Aorta (tissue), 5 donors: ENCODE results near the gene SMURF2. TPM values are rescaled to one million over a fixed set of nuclear protein-coding genes. Genes with fewer than 3 reads are reported as not detected.

Source experiments
- ATAC-seq: fragments of 200-7000 bp; cut with Tn5 transposase; one replicate; pipeline ENCODE4 v1.9.1; 2022; ENCODE audit warnings: moderate library complexity; ENCODE audit not compliant: low FRiP score
- DNase-seq, 2 donors: peaks; one replicate each; pipeline ENCODE4 v3.0.0-alpha.2; 2020
- H3K27ac ChIP-seq, 2 donors: one replicate each; pipeline ENCODE4 v1.5.1; 2013; ENCODE audit warnings: low read length in 2 of 2, mild to moderate bottlenecking in 2 of 2, moderate library complexity in 2 of 2, control low read depth in 1 of 2, inconsistent platforms in 1 of 2, low read depth in 1 of 2
- H3K27me3 ChIP-seq, 2 donors: one replicate each; pipeline ENCODE4 v1.6.1; 2013; ENCODE audit warnings: control low read depth in 1 of 2, low read length in 1 of 2, mild to moderate bottlenecking in 1 of 2, moderate library complexity in 1 of 2; ENCODE audit not compliant: insufficient read depth in 2 of 2, control insufficient read depth in 1 of 2
- H3K36me3 ChIP-seq, 2 donors: one replicate each; pipeline ENCODE4 v1.6.1; 2013; ENCODE audit warnings: control low read depth in 1 of 2, low read length in 1 of 2, mild to moderate bottlenecking in 1 of 2; ENCODE audit not compliant: insufficient read depth in 2 of 2, control insufficient read depth in 1 of 2
- H3K4me1 ChIP-seq, 2 donors: one replicate each; pipeline ENCODE4 v1.6.1; 2013; ENCODE audit warnings: low read length in 2 of 2, control low read depth in 1 of 2, mild to moderate bottlenecking in 1 of 2, moderate library complexity in 1 of 2; ENCODE audit not compliant: insufficient read depth in 2 of 2, control insufficient read depth in 1 of 2
- H3K4me3 ChIP-seq, 2 donors: one replicate each; pipeline ENCODE4 v1.5.1; 2013; ENCODE audit warnings: low read length in 2 of 2, control low read depth in 1 of 2, mild to moderate bottlenecking in 1 of 2
- H3K9me3 ChIP-seq: one replicate; pipeline ENCODE4 v1.6.1; 2013; ENCODE audit warnings: mild to moderate bottlenecking, low read length; ENCODE audit not compliant: control insufficient read depth
- WGBS, 2 donors: extraction: QIAGEN DNeasy Blood & Tissue Kit; methylation state at CpG; one replicate each; pipeline ENCODE4 v1.1.7; 2013; 5-methylcytosine and 5-hydroxymethylcytosine counted together
- intact Hi-C, 2 donors: fragments of 100-400 bp; cut with DNase I; formaldehyde crosslinking; loops; one replicate each; pipeline versions ENCODE4 v1.14.2 to v1.15.0; 2022
- polyA plus RNA-seq, 2 donors: library from polyadenylated mRNA; stranded (reverse); fragments of 200-250 nt; gene quantifications; one replicate each; pipeline ENCODE4 v1.2.3, GENCODE V29; 2013
- total RNA-seq, 2 donors: library from RNA; stranded (reverse); fragmentation: NEBNext Ultra II Directional; extraction: Animal tissue kit (Norgen Biotek cat#: 25700); gene quantifications; one replicate each; pipeline ENCODE4 v1.2.1, GENCODE V29; 2021
- donor health status: healthy with polysubstance abuse.
- donor health status: Bipolar disorder and iron deficiency.
- donor health status: DM: no; HTN: no; CAD: no.
- donor health status: DM: no; HTN: no; CAD: no.
- donor health status: DM: yes; HTN: yes; CAD: no.

The SMURF2 gene
- total and polyA plus RNA-seq, 4 donors: 11.3 to 62.1 (median 24.4) TPM

DNA sequence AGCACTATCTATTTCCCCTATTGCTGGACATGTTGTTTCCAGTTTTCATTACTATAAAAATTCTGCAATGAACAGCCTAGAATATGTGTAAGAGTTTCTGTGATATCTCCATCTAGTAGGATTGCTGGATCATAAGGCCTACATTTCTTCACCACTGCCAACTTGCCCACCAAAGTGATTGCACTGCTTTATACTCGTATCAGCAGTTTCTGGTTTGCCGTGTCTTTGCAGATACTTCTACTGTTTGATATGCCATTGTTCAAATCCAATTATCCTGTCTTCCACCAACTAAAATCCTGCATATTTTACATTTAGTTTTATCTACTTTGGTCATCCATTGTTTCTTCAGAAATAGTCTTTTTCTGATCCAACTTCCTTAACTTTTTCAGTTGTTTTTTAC lies 134.2 kb downstream of the SMURF2 start:
- H3K27ac ChIP-seq: no peak overlapping the region
- ATAC-seq (no peak), DNase-seq (no peak)
- H3K9me3 ChIP-seq: no peaks in the 10 kb centered on the region
- no peaks in the 10 kb centered on the region for H3K4me1 ChIP-seq
- peaks cover 11 to 13% of the 10 kb centered on the region in 2 donors for H3K36me3 ChIP-seq
- intact Hi-C loops: no loop called here
- 83 to 94% methylated on average over 2 of the region's 2 CpGs for WGBS, 2 donors
- no peak overlapping the region for H3K4me3 ChIP-seq
- H3K27me3 ChIP-seq: no peaks in the 10 kb centered on the region

DNA sequence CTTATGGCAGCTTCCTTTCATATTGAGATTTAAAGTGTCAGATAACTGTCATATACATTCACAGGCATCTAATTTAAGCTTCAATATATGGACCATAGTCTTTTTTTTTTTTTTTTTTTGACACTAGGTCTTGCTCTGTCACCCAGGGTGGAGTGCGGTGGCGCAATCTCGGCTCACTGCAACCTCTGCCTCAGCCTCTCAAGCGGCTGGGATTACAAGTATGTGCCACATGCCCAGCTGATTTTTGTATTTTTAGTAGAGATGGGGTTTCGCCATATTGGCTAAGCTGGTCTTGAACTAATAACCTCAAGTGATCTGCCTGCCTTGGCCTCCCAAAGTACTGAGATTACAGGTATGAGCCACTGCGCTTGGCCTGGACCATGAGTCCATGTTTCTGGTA lies 141.7 kb downstream of the SMURF2 start:
- WGBS, 2 donors: 96 to 97% methylated on average over 6 of the region's 6 CpGs
- ATAC-seq (no peak), DNase-seq (no peak)
- H3K4me1 ChIP-seq: no peaks in the 10 kb centered on the region
- H3K27ac ChIP-seq: no peak overlapping the region
- no peaks in the 10 kb centered on the region for H3K27me3 ChIP-seq
- peaks cover 4 to 7% of the 10 kb centered on the region in 2 donors for H3K36me3 ChIP-seq
- no peak overlapping the region for H3K4me3 ChIP-seq
- intact Hi-C loops: no loop called here
- H3K9me3 ChIP-seq: no peaks in the 10 kb centered on the region

GRCh38 chr17:64519601-64520000 lies 142.5 kb downstream of the SMURF2 start:
- no peak overlapping the region for H3K27ac ChIP-seq
- H3K27me3 ChIP-seq: no peaks in the 10 kb centered on the region
- H3K4me1 ChIP-seq: no peaks in the 10 kb centered on the region
- DNase-seq (no peak), ATAC-seq (no peak)
- no peak overlapping the region for H3K4me3 ChIP-seq
- 89% methylated on average over 6 of the region's 6 CpGs for WGBS, 2 donors
- H3K36me3 ChIP-seq: peaks cover 4 to 8% of the 10 kb centered on the region in 2 donors
- H3K9me3 ChIP-seq: no peaks in the 10 kb centered on the region
- intact Hi-C loops: loop anchor here in 1 of 2 donors (10.0 kb wide), 1 partner anchor 135 kb away; no protein-coding TSS in a partner anchor

DNA sequence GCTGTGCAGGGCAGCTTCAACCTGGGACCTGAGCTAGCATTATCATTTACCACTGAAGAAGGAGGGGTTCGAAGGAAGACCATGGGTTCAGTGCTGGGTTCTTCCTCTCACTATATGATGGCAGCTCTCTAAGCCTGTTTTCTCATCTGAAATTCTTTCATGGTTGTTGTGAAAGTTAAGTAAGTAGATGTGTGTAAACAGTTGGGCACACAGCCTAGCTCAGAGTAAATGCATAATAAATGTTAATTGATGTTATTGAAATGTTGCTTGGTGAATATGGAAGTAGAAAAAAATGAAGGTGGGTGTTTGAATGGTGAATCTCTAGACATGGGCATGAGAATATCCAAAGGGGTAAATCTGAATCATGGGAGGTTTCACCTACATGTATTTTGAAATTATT lies 146.3 kb downstream of the SMURF2 start:
- Histone ChIP-seq H3K4me1 (no peaks in the 10 kb centered on the region), H3K27me3 (no peaks in the 10 kb centered on the region), H3K36me3 (peaks cover 4 to 13% of the 10 kb centered on the region in 2 donors), H3K9me3 (no peaks in the 10 kb centered on the region), H3K4me3 (no peak overlapping the region), H3K27ac (no peak overlapping the region)
- WGBS, 2 donors: 91 to 95% methylated on average over 1 of the region's 1 CpG
- ATAC-seq (no peak), DNase-seq (no peak)
- intact Hi-C loops: loop anchor here in 1 of 2 donors (10.0 kb wide), 1 partner anchor 139 kb away; no protein-coding TSS in a partner anchor

- ATAC-seq (no peak), DNase-seq (no peak)
- Histone ChIP-seq H3K9me3 (no peaks in the 10 kb centered on the region), H3K36me3 (peaks cover 4 to 13% of the 10 kb centered on the region in 2 donors), H3K27ac (no peak overlapping the region), H3K4me1 (no peaks in the 10 kb centered on the region), H3K27me3 (no peaks in the 10 kb centered on the region), H3K4me3 (no peak overlapping the region)
- 60 to 72% methylated on average over 2 of the region's 2 CpGs for WGBS, 2 donors
- intact Hi-C loops: loop anchor here in 1 of 2 donors (10.0 kb wide), 1 partner anchor 139 kb away; no protein-coding TSS in a partner anchor
Observed at GRCh38 chr17:64515419-64515818, 146.7 kb downstream of the SMURF2 start.

GRCh38 chr17:64509179-64509578 lies 152.9 kb downstream of the SMURF2 start:
- 75 to 83% methylated on average over 6 of the region's 6 CpGs for WGBS, 2 donors
- no peaks in the 10 kb centered on the region for H3K9me3 ChIP-seq
- H3K36me3 ChIP-seq: peaks cover 0 to 5% of the 10 kb centered on the region in 2 donors
- no peak for ATAC-seq
- intact Hi-C loops: loop anchor here in 1 of 2 donors (5.0 to 10.0 kb wide), 3 partner anchors 153 to 682 kb away; partner anchors contain the start of genes FTSJ3, PSMC5 and SMURF2
- H3K4me3 ChIP-seq: no peak overlapping the region
- DNase-seq: no peak
- no peak overlapping the region for H3K27ac ChIP-seq
- peaks cover 0 to 1% of the 10 kb centered on the region in 2 donors for H3K27me3 ChIP-seq
- no peaks in the 10 kb centered on the region for H3K4me1 ChIP-seq

DNA sequence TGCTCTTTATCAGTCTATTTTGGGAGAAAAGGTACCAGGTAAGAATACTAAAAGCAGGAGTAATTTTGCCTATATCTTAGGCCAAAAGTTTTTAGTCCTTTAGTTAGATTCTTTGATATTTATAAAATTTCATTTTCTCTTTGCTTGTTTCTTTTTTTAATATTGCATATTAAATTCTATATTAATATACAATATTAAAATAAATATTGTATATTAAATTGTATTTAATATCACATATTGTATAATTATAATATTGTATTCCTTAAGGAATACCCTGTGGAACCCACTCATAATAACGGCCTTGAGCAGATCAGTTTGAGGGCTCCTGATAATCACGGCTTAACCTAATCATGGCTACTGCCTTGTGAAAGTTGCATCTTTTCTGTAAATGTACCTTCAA lies 153.4 kb downstream of the SMURF2 start:
- Histone ChIP-seq H3K27me3 (peaks cover 0 to 1% of the 10 kb centered on the region in 2 donors), H3K4me1 (no peaks in the 10 kb centered on the region), H3K36me3 (peaks cover 0 to 5% of the 10 kb centered on the region in 2 donors), H3K4me3 (no peak overlapping the region), H3K27ac (no peak overlapping the region), H3K9me3 (no peaks in the 10 kb centered on the region)
- WGBS, 2 donors: 85 to 89% methylated on average over 2 of the region's 2 CpGs
- ATAC-seq: no peak
- DNase-seq: no peak
- intact Hi-C loops: loop anchor here in 1 of 2 donors (5.0 to 10.0 kb wide), 3 partner anchors 154 to 681 kb away; partner anchors contain the start of genes FTSJ3, PSMC5 and SMURF2

DNA sequence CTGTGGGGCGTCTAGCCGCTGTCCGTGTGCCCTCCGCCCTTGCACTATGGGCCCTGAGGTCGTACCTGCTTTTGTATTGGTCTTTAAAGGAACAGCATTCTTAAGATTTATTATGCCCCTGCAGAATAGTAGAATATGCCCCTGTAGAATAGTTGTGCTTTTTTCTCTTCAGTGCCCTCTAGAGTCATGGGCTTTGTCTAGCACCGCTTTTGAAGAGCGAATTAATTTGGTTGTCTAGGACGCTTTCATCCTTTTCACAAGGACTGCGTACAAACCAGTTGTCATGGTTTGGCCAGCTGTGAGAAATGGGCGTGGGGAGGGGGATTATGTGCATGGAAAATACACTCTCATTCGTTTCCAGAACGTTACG lies 154.7 kb downstream of the SMURF2 start:
- intact Hi-C loops: loop anchor here in 1 of 2 donors (5.0 to 10.0 kb wide), 3 partner anchors 155 to 680 kb away; partner anchors contain the start of genes FTSJ3, PSMC5 and SMURF2
- DNase-seq (peak in 1 of 2 donors; percentile 57), ATAC-seq (peak; percentile 43)
- H3K27ac ChIP-seq: peak overlapping the region in 1 of 2 donors; percentile 88
- peak overlapping the region; percentile 36 to 62 for H3K4me3 ChIP-seq
- H3K36me3 ChIP-seq: peaks cover 2% of the 10 kb centered on the region in 2 donors
- H3K27me3 ChIP-seq: peaks cover 0 to 1% of the 10 kb centered on the region in 2 donors
- WGBS, 2 donors: 0 to 1% methylated on average over 13 of the region's 13 CpGs
- no peaks in the 10 kb centered on the region for H3K4me1 ChIP-seq
- no peaks in the 10 kb centered on the region for H3K9me3 ChIP-seq
